ENCODE results near the gene LGR4. TPM values are rescaled to one million over a fixed set of nuclear protein-coding genes. Genes with fewer than 3 reads are reported as not detected.

The LGR4 gene
- total RNA-seq, 4 donors from 2014 or later = 5.5 to 37.6 (median 11.8) TPM

- Histone ChIP-seq H3K27me3 (no peaks in the 10 kb centered on the region), H3K27ac (no peak overlapping the region), H3K36me3 (no peaks in the 10 kb centered on the region), H3K4me3 (no peak overlapping the region), H3K9me3 (no peaks in the 10 kb centered on the region), H3K4me1 (peaks cover 12 to 13% of the 10 kb centered on the region in 2 donors)
- in situ Hi-C loops (cut with MboI; ENCODE audit: low sequenced_read_pairs in 4 of 4) = no loop called here
- DNase-seq = no peak
- TF ChIP-seq, protein P1, sequence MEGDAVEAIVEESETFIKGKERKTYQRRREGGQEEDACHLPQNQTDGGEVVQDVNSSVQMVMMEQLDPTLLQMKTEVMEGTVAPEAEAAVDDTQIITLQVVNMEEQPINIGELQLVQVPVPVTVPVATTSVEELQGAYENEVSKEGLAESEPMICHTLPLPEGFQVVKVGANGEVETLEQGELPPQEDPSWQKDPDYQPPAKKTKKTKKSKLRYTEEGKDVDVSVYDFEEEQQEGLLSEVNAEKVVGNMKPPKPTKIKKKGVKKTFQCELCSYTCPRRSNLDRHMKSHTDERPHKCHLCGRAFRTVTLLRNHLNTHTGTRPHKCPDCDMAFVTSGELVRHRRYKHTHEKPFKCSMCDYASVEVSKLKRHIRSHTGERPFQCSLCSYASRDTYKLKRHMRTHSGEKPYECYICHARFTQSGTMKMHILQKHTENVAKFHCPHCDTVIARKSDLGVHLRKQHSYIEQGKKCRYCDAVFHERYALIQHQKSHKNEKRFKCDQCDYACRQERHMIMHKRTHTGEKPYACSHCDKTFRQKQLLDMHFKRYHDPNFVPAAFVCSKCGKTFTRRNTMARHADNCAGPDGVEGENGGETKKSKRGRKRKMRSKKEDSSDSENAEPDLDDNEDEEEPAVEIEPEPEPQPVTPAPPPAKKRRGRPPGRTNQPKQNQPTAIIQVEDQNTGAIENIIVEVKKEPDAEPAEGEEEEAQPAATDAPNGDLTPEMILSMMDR (IDR thresholded peaks at IDR 0.05 in 4 of 5, conservative IDR thresholded peaks at IDR 0.05 in 1 of 5) = no peak
- TF ChIP-seq POLR2A (IDR thresholded peaks at IDR 0.05) = no peak
- ATAC-seq = no peak
- intact Hi-C loops (cut with DNase I; ENCODE audit: low total_unique reads) = no loop called here
Measured at GRCh38 chr11:27445625-27446024, 27.0 kb downstream of the LGR4 start.

- no peaks in the 10 kb centered on the region for H3K27me3 ChIP-seq
- H3K4me3 ChIP-seq = no peak overlapping the region
- no peak for ATAC-seq
- in situ Hi-C loops (cut with MboI; ENCODE audit: low sequenced_read_pairs in 4 of 4) = no loop called here
- TF ChIP-seq, protein P1 (IDR thresholded peaks at IDR 0.05 in 4 of 5, conservative IDR thresholded peaks at IDR 0.05 in 1 of 5) = no peak
- no peak for TF ChIP-seq POLR2A (IDR thresholded peaks at IDR 0.05)
- peaks cover 14 to 17% of the 10 kb centered on the region in 2 donors for H3K4me1 ChIP-seq
- H3K36me3 ChIP-seq = no peaks in the 10 kb centered on the region
- H3K9me3 ChIP-seq = no peaks in the 10 kb centered on the region
- no peak for DNase-seq
- H3K27ac ChIP-seq = no peak overlapping the region
- intact Hi-C loops (cut with DNase I; ENCODE audit: low total_unique reads) = no loop called here
Measured at GRCh38 chr11:27444801-27445215, 27.8 kb downstream of the LGR4 start.

DNA sequence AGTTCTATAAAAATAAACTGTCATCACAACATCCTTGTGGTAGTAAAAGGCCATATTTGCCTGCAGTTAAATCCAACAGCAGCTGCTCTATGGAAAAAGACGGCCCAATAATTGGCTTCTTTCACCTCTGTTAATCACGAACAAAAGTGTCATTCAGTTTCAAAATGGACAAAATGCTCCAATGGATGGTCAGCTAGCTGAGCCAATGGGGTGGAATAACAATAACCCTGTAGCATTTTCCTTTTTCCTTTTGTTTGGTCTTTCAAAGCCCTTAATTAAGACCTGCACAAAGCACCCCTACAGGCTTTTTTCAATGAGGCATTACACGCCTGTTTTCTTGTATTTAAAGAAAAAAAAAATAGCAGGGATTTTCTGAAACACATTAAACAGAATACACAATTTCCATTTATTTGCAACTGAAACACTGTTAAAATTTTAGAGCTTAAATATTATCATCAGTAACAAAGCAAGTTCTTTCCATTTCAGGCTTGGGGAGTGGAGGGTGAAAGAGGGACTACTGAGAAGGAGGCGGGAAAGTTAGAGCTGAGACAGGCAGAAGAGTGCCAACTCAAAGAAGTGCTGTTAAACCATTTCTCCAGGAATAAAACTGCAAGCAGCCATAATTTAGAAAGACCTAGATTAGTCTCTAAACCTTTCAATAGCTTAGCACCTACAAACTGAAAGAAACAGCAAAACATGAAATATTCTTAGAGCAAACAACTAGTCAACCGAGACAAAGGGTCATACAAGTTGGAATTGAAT, 28.7 kb downstream of the LGR4 start:
- ATAC-seq (no peak), DNase-seq (no peak)
- in situ Hi-C loops (cut with MboI; ENCODE audit: low sequenced_read_pairs in 4 of 4) (no loop called here), intact Hi-C loops (cut with DNase I; ENCODE audit: low total_unique reads) (no loop called here)
- H3K27me3 ChIP-seq = no peaks in the 10 kb centered on the region
- TF ChIP-seq POLR2A (IDR thresholded peaks at IDR 0.05) = no peak
- TF ChIP-seq, protein P1 (IDR thresholded peaks at IDR 0.05 in 4 of 5, conservative IDR thresholded peaks at IDR 0.05 in 1 of 5) = no peak
- H3K4me3 ChIP-seq = no peak overlapping the region
- no peaks in the 10 kb centered on the region for H3K9me3 ChIP-seq
- H3K36me3 ChIP-seq = no peaks in the 10 kb centered on the region
- peaks cover 14 to 17% of the 10 kb centered on the region in 2 donors for H3K4me1 ChIP-seq
- H3K27ac ChIP-seq = no peak overlapping the region

DNA sequence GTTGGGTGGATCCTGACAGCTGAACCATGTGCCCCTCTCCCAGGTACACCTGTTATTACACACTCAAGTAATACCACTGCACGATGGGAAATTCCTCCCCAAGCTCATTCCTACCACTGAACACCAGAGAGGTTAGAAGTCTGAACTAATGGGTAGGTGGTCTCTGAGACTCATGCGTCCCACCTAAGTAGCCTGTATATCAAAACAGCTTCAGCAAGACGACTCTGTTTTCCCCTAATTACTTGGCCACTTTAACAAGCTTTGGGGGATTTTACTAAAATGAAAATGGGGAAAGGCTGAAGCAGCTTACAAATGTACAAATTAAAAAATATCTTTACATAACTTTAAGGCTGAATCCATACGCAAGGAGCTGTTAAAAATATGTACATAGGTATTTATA, 29.4 kb downstream of the LGR4 start:
- Histone ChIP-seq H3K4me1 (peaks cover 15 to 22% of the 10 kb centered on the region in 2 donors), H3K36me3 (no peaks in the 10 kb centered on the region), H3K4me3 (no peak overlapping the region), H3K9me3 (no peaks in the 10 kb centered on the region), H3K27ac (no peak overlapping the region), H3K27me3 (no peaks in the 10 kb centered on the region)
- ATAC-seq = no peak
- intact Hi-C loops (cut with DNase I; ENCODE audit: low total_unique reads) = no loop called here
- TF ChIP-seq, protein P1 (IDR thresholded peaks at IDR 0.05 in 4 of 5, conservative IDR thresholded peaks at IDR 0.05 in 1 of 5) = no peak
- TF ChIP-seq POLR2A (IDR thresholded peaks at IDR 0.05) = no peak
- in situ Hi-C loops (cut with MboI; ENCODE audit: low sequenced_read_pairs in 4 of 4) = no loop called here
- no peak for DNase-seq
